ENCODE results near the gene PLXNA4.

DNA sequence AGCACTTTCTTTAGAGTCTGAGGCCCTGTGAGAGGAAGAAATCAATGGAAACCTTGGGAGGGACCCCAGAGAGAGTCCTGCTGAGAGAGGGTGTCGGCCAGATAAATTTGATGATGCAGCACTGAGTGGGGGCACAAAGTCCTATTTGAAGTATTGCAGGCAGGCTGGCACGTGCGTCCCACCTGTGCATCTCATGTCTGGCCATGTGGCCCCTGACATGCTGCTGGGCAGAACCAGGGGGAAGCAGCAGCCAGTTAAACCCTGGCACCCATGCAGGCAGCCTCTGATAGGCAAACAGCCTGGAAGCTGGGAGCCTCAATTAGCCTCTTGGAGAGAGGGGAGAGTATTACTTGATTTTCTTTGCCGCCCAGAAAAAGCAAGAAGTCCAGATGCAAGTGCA, 180.9 kb downstream of the PLXNA4 start:
- TF ChIP-seq, protein P1, sequence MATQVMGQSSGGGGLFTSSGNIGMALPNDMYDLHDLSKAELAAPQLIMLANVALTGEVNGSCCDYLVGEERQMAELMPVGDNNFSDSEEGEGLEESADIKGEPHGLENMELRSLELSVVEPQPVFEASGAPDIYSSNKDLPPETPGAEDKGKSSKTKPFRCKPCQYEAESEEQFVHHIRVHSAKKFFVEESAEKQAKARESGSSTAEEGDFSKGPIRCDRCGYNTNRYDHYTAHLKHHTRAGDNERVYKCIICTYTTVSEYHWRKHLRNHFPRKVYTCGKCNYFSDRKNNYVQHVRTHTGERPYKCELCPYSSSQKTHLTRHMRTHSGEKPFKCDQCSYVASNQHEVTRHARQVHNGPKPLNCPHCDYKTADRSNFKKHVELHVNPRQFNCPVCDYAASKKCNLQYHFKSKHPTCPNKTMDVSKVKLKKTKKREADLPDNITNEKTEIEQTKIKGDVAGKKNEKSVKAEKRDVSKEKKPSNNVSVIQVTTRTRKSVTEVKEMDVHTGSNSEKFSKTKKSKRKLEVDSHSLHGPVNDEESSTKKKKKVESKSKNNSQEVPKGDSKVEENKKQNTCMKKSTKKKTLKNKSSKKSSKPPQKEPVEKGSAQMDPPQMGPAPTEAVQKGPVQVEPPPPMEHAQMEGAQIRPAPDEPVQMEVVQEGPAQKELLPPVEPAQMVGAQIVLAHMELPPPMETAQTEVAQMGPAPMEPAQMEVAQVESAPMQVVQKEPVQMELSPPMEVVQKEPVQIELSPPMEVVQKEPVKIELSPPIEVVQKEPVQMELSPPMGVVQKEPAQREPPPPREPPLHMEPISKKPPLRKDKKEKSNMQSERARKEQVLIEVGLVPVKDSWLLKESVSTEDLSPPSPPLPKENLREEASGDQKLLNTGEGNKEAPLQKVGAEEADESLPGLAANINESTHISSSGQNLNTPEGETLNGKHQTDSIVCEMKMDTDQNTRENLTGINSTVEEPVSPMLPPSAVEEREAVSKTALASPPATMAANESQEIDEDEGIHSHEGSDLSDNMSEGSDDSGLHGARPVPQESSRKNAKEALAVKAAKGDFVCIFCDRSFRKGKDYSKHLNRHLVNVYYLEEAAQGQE (IDR thresholded peaks at IDR 0.05): no peak
- TF ChIP-seq CTCF (IDR thresholded peaks at IDR 0.05): no peak
- TF ChIP-seq HOXB5 (CRISPR knock-in tag; IDR thresholded peaks at IDR 0.05): no peak
- no peak for TF ChIP-seq POLR2A (IDR thresholded peaks at IDR 0.05; ENCODE audit: low read length)
- no peak for TF ChIP-seq MYC (IDR thresholded peaks at IDR 0.05; ENCODE audit: borderline replicate concordance, low read length)

Measured in A549 (cell line).